Measurements from ENCODE around the gene CDK19.

DNA sequence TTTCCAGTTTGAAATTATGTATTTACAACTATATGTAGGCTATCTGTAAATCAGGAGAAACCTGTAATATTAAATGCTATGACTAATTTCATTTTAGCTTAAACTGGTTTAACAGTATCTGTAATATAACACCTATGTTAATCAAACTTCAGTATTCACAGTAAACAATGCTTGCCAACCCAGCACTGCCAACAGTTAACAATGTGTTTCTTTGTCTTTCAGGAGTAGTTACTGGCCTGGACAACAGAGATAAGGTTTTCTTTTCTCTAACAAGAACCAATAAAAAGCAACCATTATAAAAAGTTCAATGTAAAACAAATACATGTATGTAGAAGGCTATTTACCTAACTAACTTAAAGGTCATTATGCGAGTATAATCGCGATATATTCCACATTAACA, 158.8 kb downstream of the CDK19 start:
- TF ChIP-seq, protein P1, sequence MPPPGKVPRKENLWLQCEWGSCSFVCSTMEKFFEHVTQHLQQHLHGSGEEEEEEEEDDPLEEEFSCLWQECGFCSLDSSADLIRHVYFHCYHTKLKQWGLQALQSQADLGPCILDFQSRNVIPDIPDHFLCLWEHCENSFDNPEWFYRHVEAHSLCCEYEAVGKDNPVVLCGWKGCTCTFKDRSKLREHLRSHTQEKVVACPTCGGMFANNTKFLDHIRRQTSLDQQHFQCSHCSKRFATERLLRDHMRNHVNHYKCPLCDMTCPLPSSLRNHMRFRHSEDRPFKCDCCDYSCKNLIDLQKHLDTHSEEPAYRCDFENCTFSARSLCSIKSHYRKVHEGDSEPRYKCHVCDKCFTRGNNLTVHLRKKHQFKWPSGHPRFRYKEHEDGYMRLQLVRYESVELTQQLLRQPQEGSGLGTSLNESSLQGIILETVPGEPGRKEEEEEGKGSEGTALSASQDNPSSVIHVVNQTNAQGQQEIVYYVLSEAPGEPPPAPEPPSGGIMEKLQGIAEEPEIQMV (tag; conservative IDR thresholded peaks at IDR 0.05; ENCODE audit: low read depth) = no peak
- TF ChIP-seq LEF1 (IDR thresholded peaks at IDR 0.05) (no peak), ZSCAN29 (IDR thresholded peaks at IDR 0.05) (no peak)

All from K562 (cell line).